Stimulated activated naive CD8-positive, alpha-beta T cell treated with anti-CD3 and anti-CD28 coated beads, Interleukin-15, Interleukin-2, amounts not matched to agents 100 ng/mL and 50 ng/mL, for 24 hours (primary cell): ENCODE results near the gene DLG2.

Experiments
- H3K27ac Mint-ChIP-seq: one replicate; pipeline ENCODE4 v1.8.0; 2021; ENCODE audit warnings: mild to moderate bottlenecking, mixed read lengths
- H3K27me3 Mint-ChIP-seq: one replicate; pipeline ENCODE4 v1.8.0; 2021; ENCODE audit warnings: mixed read lengths
- H3K36me3 Mint-ChIP-seq: one replicate; pipeline ENCODE4 v1.8.0; 2021; ENCODE audit warnings: low read depth, mixed read lengths
- H3K4me1 Mint-ChIP-seq: one replicate; pipeline ENCODE4 v1.8.0; 2021; ENCODE audit warnings: low read depth, mixed read lengths
- H3K4me3 Mint-ChIP-seq: one replicate; pipeline ENCODE4 v1.8.0; 2021; ENCODE audit warnings: mild to moderate bottlenecking, mixed read lengths
- H3K9me3 Mint-ChIP-seq: one replicate; pipeline ENCODE4 v1.8.0; 2021; ENCODE audit warnings: mixed read lengths

Gene DLG2

DNA sequence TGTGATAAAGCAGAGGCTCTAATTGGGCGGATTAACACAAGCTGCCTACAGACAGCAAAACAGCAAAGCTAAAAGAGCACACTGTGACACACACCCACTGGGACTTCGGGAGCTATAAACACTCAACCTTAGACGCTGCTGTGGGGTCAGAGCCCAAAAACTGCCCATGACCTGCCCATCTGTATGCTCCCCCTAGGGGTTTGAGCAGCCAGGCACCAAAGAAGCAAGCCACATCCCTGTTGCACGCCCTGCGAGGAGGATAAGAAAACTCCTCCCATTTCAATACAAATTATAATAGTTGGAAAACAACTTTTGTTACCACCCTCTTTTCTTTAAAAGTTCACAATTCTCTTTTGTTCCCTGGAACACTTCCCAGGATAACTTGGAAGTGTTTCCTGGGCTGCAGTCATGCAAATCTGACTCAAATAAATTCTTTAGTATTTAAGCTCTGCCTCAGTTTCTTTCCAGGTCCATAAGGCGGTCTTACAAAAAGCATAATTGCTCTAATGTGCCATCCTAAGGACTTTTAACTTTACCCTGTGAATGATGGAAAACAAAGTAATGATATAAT is 86.4 kb downstream of the DLG2 start:
- Mint-ChIP-seq H3K27me3 (no peaks in the 10 kb centered on the region), H3K4me1 (no peaks in the 10 kb centered on the region)

DNA sequence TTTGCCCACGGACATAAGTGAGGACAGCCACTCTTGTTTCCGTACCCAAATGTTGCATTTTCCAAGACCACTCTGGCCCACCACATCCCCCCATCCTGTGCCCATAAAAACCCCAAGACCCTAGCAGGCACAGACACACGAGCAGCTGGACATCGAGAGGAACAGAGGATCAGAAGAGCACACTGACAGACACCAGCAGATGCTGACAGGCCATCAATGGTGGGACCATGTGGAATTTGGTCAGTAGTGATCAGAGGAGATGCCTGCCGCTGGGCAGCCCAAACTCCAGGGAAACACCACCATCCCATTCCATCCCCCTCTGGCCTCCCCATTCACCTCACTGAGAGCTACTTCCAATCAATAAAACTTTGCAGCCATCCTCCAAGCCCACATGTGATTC is 87.0 kb downstream of the DLG2 start:
- H3K36me3 Mint-ChIP-seq: no peaks in the 10 kb centered on the region
- no peak overlapping the region for H3K4me3 Mint-ChIP-seq
- H3K27ac Mint-ChIP-seq: no peak overlapping the region
- no peaks in the 10 kb centered on the region for H3K9me3 Mint-ChIP-seq
- H3K27me3 Mint-ChIP-seq: no peaks in the 10 kb centered on the region
- H3K4me1 Mint-ChIP-seq: no peaks in the 10 kb centered on the region

More for the DNA sequence above, 86.4 kb downstream of the DLG2 start:
- Mint-ChIP-seq H3K4me3 (no peak overlapping the region), H3K36me3 (no peaks in the 10 kb centered on the region), H3K9me3 (no peaks in the 10 kb centered on the region), H3K27ac (no peak overlapping the region)

DNA sequence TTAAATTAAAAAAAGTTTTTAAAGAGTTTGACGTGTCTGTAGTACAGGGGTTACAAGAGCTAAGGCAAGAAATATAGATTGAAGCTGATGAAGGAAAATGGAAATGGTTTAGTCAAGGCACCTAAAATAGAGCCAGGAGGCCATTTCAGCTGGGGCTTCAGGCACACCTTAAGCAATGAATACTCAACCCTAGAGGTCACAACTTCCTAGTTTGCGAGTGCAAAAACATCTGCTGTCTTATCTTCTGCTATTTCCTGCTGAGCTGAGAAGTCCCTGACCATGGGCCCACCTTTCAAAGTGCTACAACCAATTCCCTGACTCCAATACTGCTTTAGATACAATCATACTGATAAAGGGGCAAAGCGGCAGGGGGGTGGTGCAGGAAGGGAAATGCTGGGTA is 87.4 kb downstream of the DLG2 start:
- peaks cover 4% of the 10 kb centered on the region for H3K9me3 Mint-ChIP-seq
- H3K36me3 Mint-ChIP-seq: peaks cover 3% of the 10 kb centered on the region
- no peak overlapping the region for H3K4me3 Mint-ChIP-seq
- H3K27ac Mint-ChIP-seq: no peak overlapping the region
- no peaks in the 10 kb centered on the region for H3K27me3 Mint-ChIP-seq
- H3K4me1 Mint-ChIP-seq: no peaks in the 10 kb centered on the region

DNA sequence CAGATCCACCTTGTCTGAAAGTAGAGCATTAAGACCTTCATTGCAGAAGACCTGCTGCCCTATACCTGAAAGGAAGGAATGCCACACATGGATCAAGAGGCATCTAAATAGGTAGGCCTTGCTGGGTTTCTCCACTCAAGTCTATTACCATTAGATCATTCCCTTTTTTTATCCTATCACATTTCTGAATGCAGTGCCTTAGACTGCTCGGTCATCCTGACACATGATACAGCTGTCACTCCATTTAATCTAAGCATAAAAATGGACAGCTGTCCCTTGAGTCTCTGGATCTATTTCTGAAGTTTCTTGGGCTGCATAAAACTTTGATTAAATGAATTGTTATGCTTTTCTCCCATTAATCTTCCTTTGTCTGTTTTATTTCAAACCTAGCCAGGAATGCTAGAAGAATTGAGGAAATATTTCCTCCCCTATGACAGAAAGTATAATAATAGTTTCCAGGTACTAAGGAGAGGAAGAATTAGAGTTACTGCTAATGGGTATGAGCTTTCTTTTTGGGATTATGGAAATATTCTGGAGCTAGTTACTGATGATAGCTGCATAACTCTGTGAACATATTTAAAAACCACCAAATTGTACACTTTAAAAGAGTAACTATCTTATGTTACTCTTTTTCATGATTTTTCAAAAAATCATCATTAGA is 88.0 kb downstream of the DLG2 start:
- Mint-ChIP-seq H3K27ac (no peak overlapping the region), H3K9me3 (peaks cover 5% of the 10 kb centered on the region), H3K4me3 (no peak overlapping the region), H3K27me3 (no peaks in the 10 kb centered on the region), H3K36me3 (peaks cover 4% of the 10 kb centered on the region), H3K4me1 (no peaks in the 10 kb centered on the region)

DNA sequence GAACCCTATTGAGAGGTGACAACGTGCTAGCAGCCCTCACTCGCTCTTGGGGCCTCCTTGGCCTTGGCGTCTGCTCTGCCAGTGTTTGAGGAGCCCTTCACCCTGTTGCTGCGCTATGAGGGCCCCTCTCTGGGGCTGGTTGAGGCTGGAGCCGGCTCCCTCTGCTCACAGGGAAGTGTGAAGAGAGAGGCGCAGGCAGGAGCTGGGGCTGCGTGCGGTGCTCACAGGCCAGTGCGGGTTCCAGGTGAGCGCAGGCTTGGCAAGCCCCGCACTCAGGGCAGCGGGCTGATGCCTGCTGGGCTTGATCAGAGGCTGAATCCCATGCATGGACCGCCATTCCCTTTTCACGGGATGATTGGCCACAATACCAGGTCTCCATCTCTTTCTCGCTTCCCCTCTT is 90.7 kb downstream of the DLG2 start:
- H3K4me1 Mint-ChIP-seq: no peaks in the 10 kb centered on the region

DNA sequence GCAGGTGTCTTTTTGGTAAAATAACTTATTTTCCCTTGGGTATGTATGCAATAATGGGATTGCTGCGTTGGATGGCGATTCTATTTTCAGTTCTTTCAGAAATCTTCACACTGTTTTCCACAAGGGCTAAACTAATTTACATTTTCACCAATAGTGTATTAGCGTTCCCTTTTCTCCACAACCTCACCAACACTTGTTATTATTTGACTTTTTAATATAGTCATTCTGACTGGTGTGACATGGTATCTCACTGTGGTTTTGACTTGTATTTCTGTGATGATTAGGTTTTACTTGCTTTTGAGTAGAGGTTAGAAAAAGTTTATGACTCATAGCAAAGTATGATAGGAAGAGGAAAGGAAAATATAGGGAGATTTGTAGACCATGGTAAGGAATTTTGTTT is 92.3 kb downstream of the DLG2 start:
- peaks cover 5% of the 10 kb centered on the region for H3K9me3 Mint-ChIP-seq
- no peaks in the 10 kb centered on the region for H3K4me1 Mint-ChIP-seq
- H3K4me3 Mint-ChIP-seq: no peak overlapping the region
- H3K27me3 Mint-ChIP-seq: no peaks in the 10 kb centered on the region
- no peak overlapping the region for H3K27ac Mint-ChIP-seq
- H3K36me3 Mint-ChIP-seq: peaks cover 4% of the 10 kb centered on the region

More for the DNA sequence above, 90.7 kb downstream of the DLG2 start:
- no peaks in the 10 kb centered on the region for H3K27me3 Mint-ChIP-seq
- H3K9me3 Mint-ChIP-seq: peaks cover 5% of the 10 kb centered on the region
- no peak overlapping the region for H3K4me3 Mint-ChIP-seq
- peaks cover 4% of the 10 kb centered on the region for H3K36me3 Mint-ChIP-seq
- H3K27ac Mint-ChIP-seq: no peak overlapping the region

DNA sequence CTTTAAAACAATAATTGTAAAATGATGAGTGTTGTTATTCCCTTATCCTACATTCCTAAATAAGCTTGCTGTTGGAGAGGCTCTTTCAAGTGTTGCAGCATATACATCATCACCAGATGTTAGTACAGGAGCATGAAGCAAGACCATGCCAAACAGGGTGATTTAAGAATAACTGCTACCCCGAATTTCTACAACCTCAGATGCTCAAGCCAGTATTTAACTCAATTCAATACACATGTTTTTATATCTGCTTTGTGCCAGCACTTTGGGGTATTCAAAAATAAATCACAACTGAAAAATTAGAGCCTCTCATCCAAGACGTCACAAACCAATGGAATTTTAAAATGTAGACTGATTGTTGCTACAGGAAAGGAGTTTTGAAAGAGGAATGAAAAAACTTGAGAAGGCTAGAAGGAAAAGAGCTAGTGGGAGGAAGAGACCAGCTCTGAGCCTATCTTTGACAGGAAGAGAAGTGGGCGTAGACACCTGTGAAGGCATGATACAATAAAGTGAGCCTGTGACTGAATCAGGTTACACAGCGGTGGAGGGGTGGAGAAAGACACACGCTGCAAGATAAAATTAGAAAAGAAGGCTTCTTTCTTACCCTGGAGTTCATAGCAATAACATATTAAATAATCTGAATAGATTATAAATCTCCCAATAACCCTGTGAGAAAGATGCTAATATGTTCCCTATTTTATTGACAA is 95.8 kb downstream of the DLG2 start:
- Mint-ChIP-seq H3K27ac (no peak overlapping the region), H3K27me3 (no peaks in the 10 kb centered on the region), H3K4me1 (no peaks in the 10 kb centered on the region), H3K4me3 (no peak overlapping the region), H3K9me3 (peaks cover 9% of the 10 kb centered on the region), H3K36me3 (peaks cover 4% of the 10 kb centered on the region)

DNA sequence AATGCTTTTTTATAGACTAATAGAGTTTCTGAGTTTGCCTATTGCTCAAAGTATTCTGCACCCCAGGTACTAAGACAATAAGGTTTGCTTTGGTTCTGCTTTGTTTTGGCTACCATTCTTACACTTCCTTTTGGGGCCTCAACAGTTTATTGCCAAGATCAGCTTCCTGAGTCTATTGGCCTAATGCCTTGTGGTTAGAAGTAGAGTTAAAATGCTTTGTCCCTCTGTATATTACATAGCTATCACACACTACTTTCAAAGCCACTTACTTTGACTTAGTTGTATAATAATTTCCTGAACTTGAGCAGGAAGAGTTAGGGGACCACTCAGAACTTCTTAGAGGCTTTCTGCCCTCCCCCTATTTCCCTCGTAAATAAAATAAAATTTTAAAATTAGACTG is 96.5 kb downstream of the DLG2 start:
- peaks cover 9% of the 10 kb centered on the region for H3K9me3 Mint-ChIP-seq
- H3K27me3 Mint-ChIP-seq: no peaks in the 10 kb centered on the region
- peaks cover 4% of the 10 kb centered on the region for H3K36me3 Mint-ChIP-seq
- H3K4me3 Mint-ChIP-seq: no peak overlapping the region
- no peak overlapping the region for H3K27ac Mint-ChIP-seq
- H3K4me1 Mint-ChIP-seq: no peaks in the 10 kb centered on the region

DNA sequence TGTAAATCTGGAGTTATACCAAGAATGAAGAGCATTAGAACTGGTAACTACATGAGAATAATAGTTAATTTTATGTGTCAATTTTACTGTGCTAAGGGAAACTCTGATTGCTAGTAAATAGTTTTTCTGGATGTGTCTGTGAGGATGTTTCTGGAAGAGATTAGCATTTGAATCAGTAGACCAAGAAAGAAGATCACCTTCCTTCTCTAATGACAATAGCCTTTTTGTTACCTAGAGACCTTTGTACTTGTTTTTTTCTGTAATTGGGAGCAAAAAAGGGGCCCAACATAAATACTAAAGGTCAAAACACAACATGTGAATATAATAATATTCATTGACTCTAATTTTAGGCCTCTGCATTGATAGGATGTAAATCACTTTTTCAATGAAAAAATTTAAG is 100.6 kb downstream of the DLG2 start:
- H3K4me1 Mint-ChIP-seq: no peaks in the 10 kb centered on the region
- no peaks in the 10 kb centered on the region for H3K27me3 Mint-ChIP-seq
- H3K27ac Mint-ChIP-seq: no peak overlapping the region
- peaks cover 5% of the 10 kb centered on the region for H3K36me3 Mint-ChIP-seq
- H3K4me3 Mint-ChIP-seq: no peak overlapping the region
- peaks cover 16% of the 10 kb centered on the region for H3K9me3 Mint-ChIP-seq

DNA sequence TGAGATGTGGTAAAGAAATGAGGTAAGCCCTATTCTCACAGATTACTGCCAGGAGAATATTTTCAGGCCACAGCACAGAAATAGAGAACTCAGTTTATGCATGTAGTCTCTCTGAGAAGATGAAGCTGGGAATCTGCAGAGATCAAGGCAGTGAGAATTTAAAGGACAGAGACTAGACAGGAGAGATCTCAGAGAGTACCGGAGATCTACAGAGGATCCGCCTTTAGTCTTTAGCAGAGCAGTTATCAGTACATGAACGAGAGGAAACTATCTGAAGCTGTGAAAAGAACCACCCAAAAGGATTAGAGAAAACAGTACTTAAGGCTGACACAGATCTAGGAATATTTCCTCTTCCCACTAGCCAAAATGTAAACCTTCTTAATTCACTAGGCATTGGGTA is 101.5 kb downstream of the DLG2 start:
- Mint-ChIP-seq H3K27ac (no peak overlapping the region), H3K4me1 (no peaks in the 10 kb centered on the region), H3K27me3 (no peaks in the 10 kb centered on the region), H3K9me3 (peaks cover 22% of the 10 kb centered on the region), H3K36me3 (peaks cover 5% of the 10 kb centered on the region), H3K4me3 (no peak overlapping the region)

DNA sequence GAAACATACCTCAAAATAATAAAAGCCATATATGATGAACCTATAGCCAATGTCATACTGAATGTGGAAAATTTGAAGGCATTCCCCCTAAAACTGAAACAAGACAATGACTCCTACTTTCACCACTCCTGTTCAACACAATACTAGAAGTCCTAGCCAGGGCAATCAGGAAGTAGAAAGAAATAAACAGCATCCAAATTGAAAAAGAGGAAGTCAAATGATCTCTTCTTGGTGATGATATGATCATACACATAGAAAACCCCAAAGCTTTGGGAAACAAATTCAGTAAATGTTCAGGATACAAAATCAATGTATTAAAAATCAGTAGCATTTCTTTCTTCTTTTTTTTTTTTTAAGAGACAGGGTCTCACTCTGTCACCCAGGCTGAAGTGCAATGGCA is 109.9 kb downstream of the DLG2 start:
- H3K27me3 Mint-ChIP-seq: no peaks in the 10 kb centered on the region
- peaks cover 6% of the 10 kb centered on the region for H3K36me3 Mint-ChIP-seq
- no peak overlapping the region for H3K27ac Mint-ChIP-seq
- H3K4me1 Mint-ChIP-seq: no peaks in the 10 kb centered on the region
- H3K4me3 Mint-ChIP-seq: no peak overlapping the region
- H3K9me3 Mint-ChIP-seq: peaks cover 21% of the 10 kb centered on the region

DNA sequence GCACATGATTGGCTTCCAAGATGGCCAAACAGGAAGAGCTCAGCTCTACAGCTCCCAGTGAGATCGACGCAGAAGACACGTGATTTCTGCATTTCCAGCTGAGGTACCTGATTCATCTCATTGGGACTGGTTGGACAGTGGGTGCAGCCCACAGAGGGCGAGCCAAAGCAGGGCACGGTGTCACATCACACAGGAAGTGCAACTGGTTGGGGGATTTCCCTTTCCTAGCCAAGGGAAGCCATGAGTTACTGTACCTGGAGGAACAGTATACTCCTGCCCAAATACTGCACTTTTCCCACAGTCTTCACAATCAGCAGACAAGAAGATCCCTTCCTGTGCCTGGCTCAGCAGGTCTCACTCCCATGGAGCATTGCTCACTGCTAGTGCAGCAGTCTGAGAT is 131.2 kb downstream of the DLG2 start:
- Mint-ChIP-seq H3K27me3 (no peaks in the 10 kb centered on the region), H3K4me3 (no peak overlapping the region), H3K36me3 (no peaks in the 10 kb centered on the region), H3K9me3 (peaks cover 3% of the 10 kb centered on the region), H3K27ac (no peak overlapping the region), H3K4me1 (no peaks in the 10 kb centered on the region)

DNA sequence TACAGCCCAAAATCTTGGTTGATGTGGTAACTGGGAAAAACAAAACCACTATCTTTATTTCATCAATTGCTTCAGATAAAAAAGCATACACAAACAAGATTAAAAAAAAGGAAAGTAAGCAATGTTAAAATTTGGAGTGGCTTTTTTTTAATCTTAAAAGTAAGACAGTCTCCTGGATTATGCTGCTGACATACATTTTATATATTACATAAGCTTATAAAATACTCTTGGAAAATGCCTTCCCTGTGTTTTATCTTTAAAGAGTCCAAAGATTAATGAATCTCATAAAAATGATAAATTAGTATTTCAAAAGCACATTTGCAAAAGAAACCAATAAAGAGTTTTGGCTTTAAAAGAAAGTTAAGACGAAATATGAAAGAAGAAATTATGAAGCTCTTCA is 132.7 kb downstream of the DLG2 start:
- Mint-ChIP-seq H3K9me3 (peaks cover 4% of the 10 kb centered on the region), H3K4me1 (no peaks in the 10 kb centered on the region), H3K27me3 (no peaks in the 10 kb centered on the region), H3K27ac (no peak overlapping the region), H3K4me3 (no peak overlapping the region), H3K36me3 (no peaks in the 10 kb centered on the region)

DNA sequence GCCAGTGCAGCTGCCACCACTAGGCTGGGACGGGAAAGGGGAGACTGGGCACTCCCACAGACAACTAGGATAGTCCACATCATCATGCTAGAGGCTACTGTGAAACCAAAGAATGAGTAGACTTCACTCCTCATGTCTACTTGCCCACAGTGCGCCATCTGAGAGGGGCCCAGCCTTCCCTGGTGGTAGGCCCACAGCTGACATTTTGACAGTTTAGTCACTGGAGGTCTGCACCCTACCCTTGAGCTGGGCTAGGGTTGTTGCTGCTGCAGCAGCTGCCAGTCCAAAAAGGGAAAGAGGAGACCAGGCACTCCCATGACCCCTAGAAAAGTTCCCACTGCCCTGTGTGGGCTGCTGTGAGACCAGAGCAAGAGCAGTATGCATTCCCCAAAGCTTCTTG is 141.2 kb downstream of the DLG2 start:
- H3K4me3 Mint-ChIP-seq: no peak overlapping the region
- peaks cover 5% of the 10 kb centered on the region for H3K36me3 Mint-ChIP-seq
- no peak overlapping the region for H3K27ac Mint-ChIP-seq
- no peaks in the 10 kb centered on the region for H3K27me3 Mint-ChIP-seq
- H3K4me1 Mint-ChIP-seq: no peaks in the 10 kb centered on the region
- peaks cover 29% of the 10 kb centered on the region for H3K9me3 Mint-ChIP-seq

DNA sequence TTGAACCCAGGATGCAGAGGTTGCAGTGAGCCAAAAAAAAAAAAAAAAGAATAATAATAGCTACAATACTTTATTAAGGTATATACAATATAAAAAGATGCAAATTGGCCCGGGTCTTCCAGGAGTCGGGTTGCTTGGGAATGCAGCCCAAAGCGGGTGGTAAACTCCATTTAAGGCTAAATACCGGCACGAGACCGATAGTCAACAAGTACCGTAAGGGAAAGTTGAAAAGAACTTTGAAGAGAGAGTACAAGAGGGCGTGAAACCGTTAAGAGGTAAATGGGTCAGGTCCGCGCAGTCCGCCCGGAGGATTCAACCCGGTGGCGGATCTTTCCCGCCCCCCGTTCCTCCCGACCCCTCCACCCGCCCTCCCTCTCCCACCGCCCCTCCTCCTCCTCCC is 143.3 kb downstream of the DLG2 start:
- Mint-ChIP-seq H3K4me1 (no peaks in the 10 kb centered on the region), H3K27ac (no peak overlapping the region), H3K4me3 (no peak overlapping the region), H3K9me3 (peaks cover 23% of the 10 kb centered on the region), H3K36me3 (peaks cover 5% of the 10 kb centered on the region), H3K27me3 (no peaks in the 10 kb centered on the region)
